Measurements from ENCODE around the gene COQ8A.

The COQ8A gene

GRCh38 chr1:226977643-226978431 is 37.7 kb downstream of the COQ8A start:
- TF ChIP-seq ZNF274 (IDR thresholded peaks at IDR 0.05; ENCODE audit: low read depth, low read length) = no peak

GRCh38 chr1:226978432-226979114 is 38.5 kb downstream of the COQ8A start:
- no peak for TF ChIP-seq ZNF274 (IDR thresholded peaks at IDR 0.05; ENCODE audit: low read depth, low read length)
- H3K4me3 ChIP-seq (ENCODE audit: low read length) = no peak overlapping the region

More at GRCh38 chr1:226977643-226978431, 37.7 kb downstream of the COQ8A start:
- no peak overlapping the region for H3K4me3 ChIP-seq (ENCODE audit: low read length)

GRCh38 chr1:226979115-226979516 is 39.0 kb downstream of the COQ8A start:
- TF ChIP-seq ZNF274 (IDR thresholded peaks at IDR 0.05; ENCODE audit: low read depth, low read length) = no peak
- H3K4me3 ChIP-seq (ENCODE audit: low read length) = no peak overlapping the region

GRCh38 chr1:226979517-226980121 is 39.5 kb downstream of the COQ8A start:
- no peak for TF ChIP-seq ZNF274 (IDR thresholded peaks at IDR 0.05; ENCODE audit: low read depth, low read length)
- no peak overlapping the region for H3K4me3 ChIP-seq (ENCODE audit: low read length)

GRCh38 chr1:226980122-226980560 is 40.0 kb downstream of the COQ8A start:
- no peak overlapping the region for H3K4me3 ChIP-seq (ENCODE audit: low read length)
- no peak for TF ChIP-seq ZNF274 (IDR thresholded peaks at IDR 0.05; ENCODE audit: low read depth, low read length)

- no peak for TF ChIP-seq ZNF274 (IDR thresholded peaks at IDR 0.05; ENCODE audit: low read depth, low read length)
Measured at GRCh38 chr1:226980565-226981385, 40.7 kb downstream of the COQ8A start.

GRCh38 chr1:226981386-226981817 is 41.3 kb downstream of the COQ8A start:
- H3K4me3 ChIP-seq (ENCODE audit: low read length) = no peak overlapping the region

More at GRCh38 chr1:226980565-226981385, 40.7 kb downstream of the COQ8A start:
- H3K4me3 ChIP-seq (ENCODE audit: low read length) = no peak overlapping the region

GRCh38 chr1:226981838-226982237 is 41.7 kb downstream of the COQ8A start:
- no peak overlapping the region for H3K4me3 ChIP-seq (ENCODE audit: low read length)
- TF ChIP-seq ZNF274 (IDR thresholded peaks at IDR 0.05; ENCODE audit: low read depth, low read length) = no peak

More at GRCh38 chr1:226981386-226981817, 41.3 kb downstream of the COQ8A start:
- no peak for TF ChIP-seq ZNF274 (IDR thresholded peaks at IDR 0.05; ENCODE audit: low read depth, low read length)

- TF ChIP-seq ZNF274 (IDR thresholded peaks at IDR 0.05; ENCODE audit: low read depth, low read length) = no peak
- H3K4me3 ChIP-seq (ENCODE audit: low read length) = no peak overlapping the region
Measured at GRCh38 chr1:226982451-226983177, 42.5 kb downstream of the COQ8A start.

- no peak for TF ChIP-seq ZNF274 (IDR thresholded peaks at IDR 0.05; ENCODE audit: low read depth, low read length)
- H3K4me3 ChIP-seq (ENCODE audit: low read length) = no peak overlapping the region
Measured at GRCh38 chr1:226983247-226983991, 43.3 kb downstream of the COQ8A start.

GRCh38 chr1:226983992-226984364 is 43.9 kb downstream of the COQ8A start:
- no peak overlapping the region for H3K4me3 ChIP-seq (ENCODE audit: low read length)
- TF ChIP-seq ZNF274 (IDR thresholded peaks at IDR 0.05; ENCODE audit: low read depth, low read length) = no peak

- no peak for TF ChIP-seq ZNF274 (IDR thresholded peaks at IDR 0.05; ENCODE audit: low read depth, low read length)
- no peak overlapping the region for H3K4me3 ChIP-seq (ENCODE audit: low read length)
Measured at GRCh38 chr1:226984521-226985238, 44.6 kb downstream of the COQ8A start.
